OCI-LY7 (cell line): ENCODE data around the gene MAD2L2. TPM values are rescaled to one million over a fixed set of nuclear protein-coding genes. Genes with fewer than 3 reads are reported as not detected.
A peak's percentile ranks its signal among the peaks of the same experiment; 100 is the strongest.

ENCODE experiments used
- BruUV-seq: library from RNA; stranded (reverse); fragments of 400-500 nt; replicated peaks from 2 replicates; lab custom pipeline; 2021; lab: Mats Ljungman, UMichigan
- CTCF ChIA-PET: fragments of 300-600 bp; sonication (Branson Sonifier 250); formaldehyde crosslinking; loops from one replicate; lab custom pipeline; 2022; ENCODE audit warnings: antibody characterized with exemption; ENCODE audit not compliant: unreplicated experiment; lab: Charles Lee
- POLR2A ChIA-PET: fragments of 300-600 bp; sonication (Branson Sonifier 250); formaldehyde crosslinking; loops from one replicate; lab custom pipeline; 2022; ENCODE audit warnings: antibody characterized with exemption; lab: Charles Lee
- DNase-seq: peaks from one replicate; pipeline ENCODE4 v3.0.0-alpha.2; 2015; ENCODE audit warnings: low spot score
- H2AFZ ChIP-seq: fragments of 200-600 bp; sonication (generic), shearing (Covaris generic); 2 replicates; pipeline ENCODE4 v1.6.1; 2014; ENCODE audit warnings: mild to moderate bottlenecking, antibody characterized with exemption, low read length, moderate library complexity
- H3K27ac ChIP-seq: fragments of 200-600 bp; sonication (generic); 2 replicates; pipeline ENCODE4 v1.5.1; 2014; ENCODE audit warnings: mixed run types, low read depth, mild to moderate bottlenecking, moderate library complexity, low read length, inconsistent platforms; ENCODE audit not compliant: poor library complexity, severe bottlenecking
- H3K36me3 ChIP-seq: fragments of 200-600 bp; sonication (generic); 2 replicates; pipeline ENCODE4 v1.6.1; 2014; ENCODE audit warnings: mild to moderate bottlenecking, antibody characterized with exemption, low read length, moderate library complexity, mixed read lengths; ENCODE audit not compliant: insufficient read depth
- H3K4me1 ChIP-seq: fragments of 200-600 bp; sonication (generic); 2 replicates; pipeline ENCODE4 v1.5.1; 2014; ENCODE audit warnings: mild to moderate bottlenecking, low read length; ENCODE audit not compliant: insufficient read depth, poor library complexity, severe bottlenecking
- H3K4me2 ChIP-seq: fragments of 200-600 bp; sonication (generic); 2 replicates; pipeline ENCODE4 v1.6.1; 2014; ENCODE audit warnings: mild to moderate bottlenecking, low read length
- H3K4me3 ChIP-seq: fragments of 200-600 bp; sonication (generic); 2 replicates; pipeline ENCODE4 v1.5.1; 2014; ENCODE audit warnings: mild to moderate bottlenecking, low read depth, low read length; ENCODE audit not compliant: poor library complexity, severe bottlenecking
- H3K79me2 ChIP-seq: fragments of 200-600 bp; sonication (generic); 2 replicates; pipeline ENCODE4 v1.6.1; 2016; ENCODE audit warnings: low read depth, mild to moderate bottlenecking, low read length, moderate library complexity, mixed read lengths; ENCODE audit not compliant: insufficient read depth
- H3K9me2 ChIP-seq: fragments of 200-600 bp; sonication (generic); 2 replicates; pipeline ENCODE4 v1.6.1; 2016; ENCODE audit warnings: mild to moderate bottlenecking, low read length, mixed read lengths; ENCODE audit not compliant: insufficient read depth
- H3K9me3 ChIP-seq: fragments of 200-600 bp; sonication (generic); 2 replicates; pipeline ENCODE4 v1.6.1; 2014; ENCODE audit warnings: mild to moderate bottlenecking, mixed run types, low read length, mixed read lengths
- H4K20me1 ChIP-seq: fragments of 200-600 bp; sonication (generic); 2 replicates; pipeline ENCODE4 v1.6.1; 2014; ENCODE audit warnings: mild to moderate bottlenecking, antibody characterized with exemption, low read length, moderate library complexity, mixed read lengths; ENCODE audit not compliant: insufficient read depth
- CTCF ChIP-seq: fragments of 200-600 bp; sonication (generic); conservative IDR thresholded peaks from 2 replicates; pipeline ENCODE4 v1.5.1; 2014; ENCODE audit warnings: mild to moderate bottlenecking, antibody characterized with exemption, low read length, moderate library complexity, mixed read lengths
- EZH2phosphoT487 ChIP-seq: fragments of 200-600 bp; sonication (generic); IDR thresholded peaks from 2 replicates; pipeline ENCODE4 v1.6.1; 2018; ENCODE audit warnings: low read depth, borderline replicate concordance, mild to moderate bottlenecking, mixed run types, antibody characterized with exemption, low read length, moderate library complexity, mixed read lengths
- intact Hi-C: fragments of 100-400 bp; cut with micrococcal nuclease; formaldehyde crosslinking; loops from one replicate; pipeline ENCODE4 v1.10.0; 2022; ENCODE audit not compliant: unreplicated experiment
- total RNA-seq, 2 experiments: library from RNA; depleted of rRNA in 1 of 2; stranded (reverse); fragments of >200 nt in 1 of 2; shearing (Covaris generic) in 1 of 2; gene quantifications; 2 replicates each; pipeline ENCODE4 v1.2.3, GENCODE V29; 2014 to 2022

Gene MAD2L2
- total RNA-seq, 2 experiments from 2014 or later: 89.7 to 144 TPM

GRCh38 chr1:11647333-11647732, 33.6 kb downstream of the MAD2L2 start:
- no peak for TF ChIP-seq CTCF
- TF ChIP-seq EZH2phosphoT487: no peak
- intact Hi-C loops: loop anchor here (10.0 kb wide), 1 partner anchor 83 kb away; no protein-coding TSS in a partner anchor
- Histone ChIP-seq H3K4me1 (peaks cover 20% of the 10 kb centered on the region), H3K27ac (no peak overlapping the region), H3K79me2 (no peaks in the 10 kb centered on the region), H3K9me3 (no peaks in the 10 kb centered on the region), H4K20me1 (no peaks in the 10 kb centered on the region), H3K9me2 (no peaks in the 10 kb centered on the region), H3K36me3 (no peaks in the 10 kb centered on the region), H2AFZ (no peak overlapping the region), H3K4me3 (no peak overlapping the region), H3K4me2 (no peak overlapping the region)
- CTCF ChIA-PET: no interaction called here
- POLR2A ChIA-PET: no interaction called here
- no peak for DNase-seq
- BruUV-seq: no TSS peak

DNA sequence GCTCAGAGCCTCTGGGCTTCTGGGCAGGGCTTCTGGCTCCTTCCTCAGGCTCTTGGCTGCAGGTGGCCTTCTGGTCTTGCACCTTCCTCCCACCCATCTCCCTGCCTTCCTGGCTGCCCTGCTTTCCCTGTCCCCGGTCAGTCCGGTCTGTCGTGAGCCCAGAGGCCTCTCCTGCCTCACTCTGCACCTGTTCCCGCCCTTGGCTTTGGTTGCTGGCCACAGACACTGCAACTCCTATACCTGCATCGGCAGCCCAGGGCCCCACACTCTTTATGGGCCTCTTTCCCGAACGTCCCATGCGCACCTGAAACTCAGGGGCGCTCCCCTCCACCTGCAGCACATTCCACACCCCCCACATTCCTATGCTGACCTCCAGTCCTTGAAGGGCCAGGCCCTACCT, 34.6 kb downstream of the MAD2L2 start:
- Histone ChIP-seq H2AFZ (no peak overlapping the region), H3K4me3 (no peak overlapping the region), H3K9me2 (no peaks in the 10 kb centered on the region), H3K79me2 (no peaks in the 10 kb centered on the region), H3K27ac (no peak overlapping the region), H3K4me1 (peaks cover 20% of the 10 kb centered on the region), H3K9me3 (no peaks in the 10 kb centered on the region), H3K36me3 (no peaks in the 10 kb centered on the region), H3K4me2 (no peak overlapping the region), H4K20me1 (no peaks in the 10 kb centered on the region)
- CTCF ChIA-PET: no interaction called here
- DNase-seq: no peak
- no peak for TF ChIP-seq CTCF
- TF ChIP-seq EZH2phosphoT487: no peak
- POLR2A ChIA-PET: no interaction called here
- no TSS peak for BruUV-seq
- intact Hi-C loops: loop anchor here (10.0 kb wide), 1 partner anchor 82 kb away; no protein-coding TSS in a partner anchor

DNA sequence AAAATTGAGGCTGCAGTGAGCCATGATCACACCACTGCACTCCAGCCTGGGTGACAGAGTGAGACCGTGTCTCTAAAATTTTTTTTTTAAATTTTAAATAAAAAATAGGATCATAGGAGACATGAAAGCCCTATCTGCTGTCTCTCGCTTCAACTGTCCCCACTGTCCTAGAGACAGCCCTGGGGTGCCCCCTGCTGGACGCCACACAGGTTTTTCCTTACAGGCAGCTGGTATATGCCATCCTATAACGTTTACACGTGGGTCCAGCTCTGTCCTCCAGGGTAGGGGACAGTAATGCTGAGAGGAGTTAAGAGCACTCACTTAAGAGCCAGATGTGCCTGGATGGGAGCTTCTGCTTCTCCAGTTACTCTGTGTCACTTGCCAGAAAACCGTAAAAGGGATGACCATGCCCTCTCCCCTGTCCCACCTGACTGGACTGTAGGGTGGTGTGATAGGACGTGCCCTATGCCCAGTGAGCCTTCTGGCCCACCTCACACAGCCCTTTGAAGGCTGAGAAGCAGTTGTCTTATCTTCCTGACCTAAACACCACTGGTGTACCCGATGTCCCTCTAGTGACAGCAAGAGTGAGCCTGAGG, 35.2 kb downstream of the MAD2L2 start:
- peak; percentile 81 for DNase-seq
- POLR2A ChIA-PET: no interaction called here
- Histone ChIP-seq H3K4me1 (peaks cover 19% of the 10 kb centered on the region), H3K27ac (no peak overlapping the region), H3K9me3 (no peaks in the 10 kb centered on the region), H3K79me2 (no peaks in the 10 kb centered on the region), H4K20me1 (no peaks in the 10 kb centered on the region), H2AFZ (no peak overlapping the region), H3K36me3 (no peaks in the 10 kb centered on the region), H3K4me2 (no peak overlapping the region), H3K4me3 (no peak overlapping the region), H3K9me2 (no peaks in the 10 kb centered on the region)
- TF ChIP-seq CTCF (peak; percentile 81), EZH2phosphoT487 (no peak)
- CTCF ChIA-PET: no interaction called here
- BruUV-seq: no TSS peak
- intact Hi-C loops: loop anchor here (10.0 kb wide), 1 partner anchor 81 kb away; no protein-coding TSS in a partner anchor
